Keratinocyte (primary cell): ENCODE results near the gene PARD3.

Experiments used
- CTCF ChIP-seq, 3 experiments: IDR thresholded peaks in 1 of 3; conservative IDR thresholded peaks in 1 of 3; optimal IDR thresholded peaks in 1 of 3; 2 replicates in 2 of 3; 3 replicates in 1 of 3; pipeline versions ENCODE3 to v1.5.1; 2011; ENCODE audit warnings: low read length in 3 of 3, mild to moderate bottlenecking in 3 of 3, moderate library complexity in 2 of 3, control low read depth in 1 of 3, inconsistent platforms in 1 of 3; ENCODE audit not compliant: insufficient read depth in 2 of 3; ENCODE audit errors: extremely low read depth in 1 of 3
- EZH2 ChIP-seq: IDR thresholded peaks from one replicate; pipeline ENCODE4 v1.6.1; 2012; ENCODE audit warnings: inconsistent platforms, mild to moderate bottlenecking, low read length, moderate library complexity

- no peak for TF ChIP-seq CTCF (optimal IDR thresholded peaks at IDR 0.05 in 1 of 3, IDR thresholded peaks at IDR 0.05 in 1 of 3, conservative IDR thresholded peaks at IDR 0.05 in 1 of 3; ENCODE audit: extremely low read depth in 1 of 3, insufficient read depth in 2 of 3, low read length in 3 of 3)
- TF ChIP-seq EZH2, result no peak
Observed at GRCh38 chr10:34475274-34475646, 339.8 kb downstream of the PARD3 start.
